Measurements from ENCODE around the gene CSMD2. TPM values are rescaled to one million over a fixed set of nuclear protein-coding genes. Genes with fewer than 3 reads are reported as not detected.

Gene CSMD2
- total RNA-seq, 2 experiments from 2014 or later = not detected

GRCh38 chr1:33588726-33589125 lies 576.3 kb downstream of the CSMD2 start:
- ATAC-seq = no peak
- Mint-ChIP-seq H3K4me1 (ENCODE audit: low read depth) (no peaks in the 10 kb centered on the region), H3K27me3 (peaks cover 5% of the 10 kb centered on the region), H3K36me3 (ENCODE audit: low read depth) (no peaks in the 10 kb centered on the region), H3K27ac (no peak overlapping the region), H3K4me3 (no peak overlapping the region), H3K9me3 (no peaks in the 10 kb centered on the region)
- TF ChIP-seq, protein P1, sequence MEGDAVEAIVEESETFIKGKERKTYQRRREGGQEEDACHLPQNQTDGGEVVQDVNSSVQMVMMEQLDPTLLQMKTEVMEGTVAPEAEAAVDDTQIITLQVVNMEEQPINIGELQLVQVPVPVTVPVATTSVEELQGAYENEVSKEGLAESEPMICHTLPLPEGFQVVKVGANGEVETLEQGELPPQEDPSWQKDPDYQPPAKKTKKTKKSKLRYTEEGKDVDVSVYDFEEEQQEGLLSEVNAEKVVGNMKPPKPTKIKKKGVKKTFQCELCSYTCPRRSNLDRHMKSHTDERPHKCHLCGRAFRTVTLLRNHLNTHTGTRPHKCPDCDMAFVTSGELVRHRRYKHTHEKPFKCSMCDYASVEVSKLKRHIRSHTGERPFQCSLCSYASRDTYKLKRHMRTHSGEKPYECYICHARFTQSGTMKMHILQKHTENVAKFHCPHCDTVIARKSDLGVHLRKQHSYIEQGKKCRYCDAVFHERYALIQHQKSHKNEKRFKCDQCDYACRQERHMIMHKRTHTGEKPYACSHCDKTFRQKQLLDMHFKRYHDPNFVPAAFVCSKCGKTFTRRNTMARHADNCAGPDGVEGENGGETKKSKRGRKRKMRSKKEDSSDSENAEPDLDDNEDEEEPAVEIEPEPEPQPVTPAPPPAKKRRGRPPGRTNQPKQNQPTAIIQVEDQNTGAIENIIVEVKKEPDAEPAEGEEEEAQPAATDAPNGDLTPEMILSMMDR (IDR thresholded peaks at IDR 0.05) = no peak
- DNase-seq = no peak
- intact Hi-C loops (cut with micrococcal nuclease) = no loop called here
- POLR2A ChIA-PET = no interaction called here
- CTCF ChIA-PET = interaction anchor here (1.2 to 1.4 kb wide), 2 partner anchors 24 to 44 kb away, joined by 4 read pairs; no protein-coding TSS in a partner anchor

- no peak for ATAC-seq
- H3K9me3 Mint-ChIP-seq = no peaks in the 10 kb centered on the region
These were observed 578.2 kb downstream of the CSMD2 start for GRCh38 chr1:33586795-33587194.

DNA sequence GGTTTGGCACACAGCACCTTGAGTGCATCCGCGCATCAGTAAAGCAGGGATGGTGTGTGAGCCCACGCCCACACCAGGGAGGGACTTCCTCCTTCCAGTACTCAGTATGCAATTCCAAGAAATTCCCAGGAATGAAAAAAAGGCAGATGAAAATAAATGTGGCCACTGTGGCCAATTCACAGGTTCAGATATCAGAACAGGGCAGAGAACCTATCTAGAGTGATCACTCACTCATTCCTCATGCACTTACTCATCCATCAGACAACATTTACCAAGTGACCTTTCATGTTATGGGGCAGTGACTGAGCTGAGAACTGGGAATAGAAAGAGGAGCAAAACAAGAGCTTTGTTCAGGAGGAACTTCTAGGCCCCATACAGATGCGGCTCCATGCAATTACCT lies 578.9 kb downstream of the CSMD2 start:
- Mint-ChIP-seq H3K4me1 (ENCODE audit: low read depth) (no peaks in the 10 kb centered on the region), H3K27me3 (peaks cover 6% of the 10 kb centered on the region), H3K9me3 (no peaks in the 10 kb centered on the region), H3K4me3 (no peak overlapping the region), H3K36me3 (ENCODE audit: low read depth) (no peaks in the 10 kb centered on the region), H3K27ac (no peak overlapping the region)
- ChIA-PET CTCF (interaction anchor here (0.6 to 2.5 kb wide), 2 partner anchors 34 to 47 kb away, joined by 3 to 6 read pairs; no protein-coding TSS in a partner anchor), POLR2A (no interaction called here)
- DNase-seq = no peak
- intact Hi-C loops (cut with micrococcal nuclease) = no loop called here
- no peak for ATAC-seq
- TF ChIP-seq, protein P1 (IDR thresholded peaks at IDR 0.05) = no peak

More at GRCh38 chr1:33586795-33587194, 578.2 kb downstream of the CSMD2 start:
- intact Hi-C loops (cut with micrococcal nuclease) = no loop called here
- Mint-ChIP-seq H3K4me1 (ENCODE audit: low read depth) (no peaks in the 10 kb centered on the region), H3K27ac (no peak overlapping the region), H3K36me3 (ENCODE audit: low read depth) (no peaks in the 10 kb centered on the region), H3K4me3 (no peak overlapping the region), H3K27me3 (peaks cover 3% of the 10 kb centered on the region)
- no peak for DNase-seq
- CTCF ChIA-PET = interaction anchor here (0.6 to 2.5 kb wide), 3 partner anchors 16 to 46 kb away, joined by 3 to 6 read pairs (median 3); no protein-coding TSS in a partner anchor
- TF ChIP-seq, protein P1 (IDR thresholded peaks at IDR 0.05) = no peak
- POLR2A ChIA-PET = no interaction called here

DNA sequence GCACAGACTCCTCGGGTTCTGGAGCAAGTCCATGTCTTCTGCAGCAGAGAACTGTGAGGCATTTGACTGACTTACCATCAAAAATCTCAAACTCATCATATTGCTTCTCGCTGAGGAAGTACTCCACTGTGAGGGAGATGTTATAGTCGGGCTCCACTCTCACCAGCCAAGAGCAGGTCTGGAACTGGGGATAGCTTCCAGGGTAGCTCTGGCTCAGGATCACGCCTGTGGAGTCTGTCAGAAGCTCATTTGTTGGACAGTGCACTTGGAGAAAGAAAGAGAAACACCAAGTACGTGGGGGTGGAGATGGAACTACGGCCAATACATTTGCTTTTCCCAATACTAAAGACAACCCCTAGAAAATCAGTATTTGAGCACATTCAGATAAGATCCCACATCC lies 581.5 kb downstream of the CSMD2 start:
- CTCF ChIA-PET = no interaction called here
- Mint-ChIP-seq H3K4me3 (no peak overlapping the region), H3K9me3 (no peaks in the 10 kb centered on the region), H3K36me3 (ENCODE audit: low read depth) (no peaks in the 10 kb centered on the region), H3K27me3 (peaks cover 8% of the 10 kb centered on the region), H3K4me1 (ENCODE audit: low read depth) (no peaks in the 10 kb centered on the region), H3K27ac (no peak overlapping the region)
- no peak for ATAC-seq
- DNase-seq = no peak
- POLR2A ChIA-PET = no interaction called here
- intact Hi-C loops (cut with micrococcal nuclease) = no loop called here
- TF ChIP-seq, protein P1 (IDR thresholded peaks at IDR 0.05) = no peak

- H3K27me3 Mint-ChIP-seq = peaks cover 22% of the 10 kb centered on the region
- intact Hi-C loops (cut with micrococcal nuclease) = no loop called here
- no peak overlapping the region for H3K27ac Mint-ChIP-seq
- no peak for ATAC-seq
- H3K4me1 Mint-ChIP-seq (ENCODE audit: low read depth) = no peaks in the 10 kb centered on the region
- ChIA-PET CTCF (no interaction called here), POLR2A (no interaction called here)
- H3K9me3 Mint-ChIP-seq = no peaks in the 10 kb centered on the region
- TF ChIP-seq, protein P1 (IDR thresholded peaks at IDR 0.05) = no peak
- H3K4me3 Mint-ChIP-seq = no peak overlapping the region
- no peaks in the 10 kb centered on the region for H3K36me3 Mint-ChIP-seq (ENCODE audit: low read depth)
- DNase-seq = no peak
These were observed 586.2 kb downstream of the CSMD2 start for GRCh38 chr1:33578557-33579448.
